ENCODE data around the gene KRTAP1-4. TPM values are rescaled to one million over a fixed set of nuclear protein-coding genes. Genes with fewer than 3 reads are reported as not detected.

The KRTAP1-4 gene
- total RNA-seq, result not detected in 2 replicates

GRCh38 chr17:41029633-41030245, at the start of gene KRTAP1-4:
Gene KRTAP1-4, minus strand, starts transcription at chr17:41030195. Its CDS starts 117 bp downstream, at chr17:41030078.

GRCh38 chr17:41065829-41066624, 36.0 kb upstream of the KRTAP1-4 start, which contains the start of gene KRTAP2-4:
Gene KRTAP2-4, minus strand, starts transcription at chr17:41065879. Its CDS starts 34 bp downstream, at chr17:41065845.

GRCh38 chr17:41060052-41060604, 30.1 kb upstream of the KRTAP1-4 start, which contains the start of gene KRTAP2-3:
Gene KRTAP2-3, minus strand, starts transcription at chr17:41060114. Its CDS starts 64 bp downstream, at chr17:41060050.

GRCh38 chr17:41055130-41055529, 25.1 kb upstream of the KRTAP1-4 start, which contains the start of gene KRTAP2-2:
Gene KRTAP2-2, minus strand, starts transcription at chr17:41055230. Its CDS starts 19 bp downstream, at chr17:41055211.

GRCh38 chr17:41046735-41047465, 16.9 kb upstream of the KRTAP1-4 start, which contains the start of gene KRTAP2-1:
Gene KRTAP2-1, minus strand, starts transcription at chr17:41047316. Its CDS starts 49 bp downstream, at chr17:41047267.

GRCh38 chr17:41040783-41041571, 11.0 kb upstream of the KRTAP1-4 start, which contains the start of gene KRTAP1-1:
Gene KRTAP1-1, minus strand, starts transcription at chr17:41041450. Its CDS starts 53 bp downstream, at chr17:41041397.

GRCh38 chr17:41034346-41034935, 4.4 kb upstream of the KRTAP1-4 start, which contains the start of gene KRTAP1-3:
Gene KRTAP1-3, minus strand, starts transcription at chr17:41034874. Its CDS starts 53 bp downstream, at chr17:41034821.

GRCh38 chr17:41026715-41027471, 3.1 kb downstream of the KRTAP1-4 start, which contains the start of gene KRTAP1-5:
Gene KRTAP1-5, minus strand, starts transcription at chr17:41027208. Its CDS starts 53 bp downstream, at chr17:41027155.

GRCh38 chr17:41008811-41009210, 21.2 kb downstream of the KRTAP1-4 start, which contains the start of gene KRTAP3-1:
Gene KRTAP3-1, minus strand, starts transcription at chr17:41009128. Its CDS starts 54 bp downstream, at chr17:41009074.

GRCh38 chr17:40999563-40999962, 30.4 kb downstream of the KRTAP1-4 start, which contains the start of gene KRTAP3-2:
Gene KRTAP3-2, minus strand, starts transcription at chr17:40999906. Its CDS starts 53 bp downstream, at chr17:40999853.

GRCh38 chr17:40993839-40994238, 36.2 kb downstream of the KRTAP1-4 start, which contains the start of gene KRTAP3-3:
Gene KRTAP3-3, minus strand, starts transcription at chr17:40994164. Its CDS starts 67 bp downstream, at chr17:40994097.

GRCh38 chr17:40984226-40984625, 45.8 kb downstream of the KRTAP1-4 start, which contains the start of gene KRT40:
Gene KRT40, minus strand, starts transcription at chr17:40984326. Its CDS starts 53 bp downstream, at chr17:40984273.

Small RNAs within 50 kb of the gene (small RNA-seq; reads per million reads assigned to genes)
- not detected for gene KRTAP3-4P

Other genes with a start within 250 kb of the KRTAP1-4 start
- gene KRT27, start 247.6 kb downstream of the KRTAP1-4 start, total RNA-seq, result 0.79 TPM in 1 of 2 replicates, not detected in the other
- gene KRT28, start 230.2 kb downstream of the KRTAP1-4 start, total RNA-seq, result not detected in 2 replicates
- 5.1 and 9.8 TPM in 2 replicates for gene KRT10, start 207.6 kb downstream of the KRTAP1-4 start, total RNA-seq
- gene KRT12, start 163.0 kb downstream of the KRTAP1-4 start, total RNA-seq, result not detected in 2 replicates
- gene KRT20, start 145.0 kb downstream of the KRTAP1-4 start, total RNA-seq, result not detected in 2 replicates
- 0.79 and 1.4 TPM in 2 replicates for gene KRT23, start 92.5 kb downstream of the KRTAP1-4 start, total RNA-seq
- not detected in 2 replicates for gene KRT39, start 63.2 kb downstream of the KRTAP1-4 start, total RNA-seq
- not detected in 2 replicates for gene KRT40, start 45.9 kb downstream of the KRTAP1-4 start, total RNA-seq
- not detected in 2 replicates for gene KRTAP3-3, start 36.0 kb downstream of the KRTAP1-4 start, total RNA-seq
- gene KRTAP3-2, start 30.3 kb downstream of the KRTAP1-4 start, total RNA-seq, result not detected in 2 replicates
- not detected in 2 replicates for gene KRTAP3-1, start 21.1 kb downstream of the KRTAP1-4 start, total RNA-seq
- gene KRTAP1-5, start 3.0 kb downstream of the KRTAP1-4 start, total RNA-seq, result not detected in 2 replicates
- gene KRTAP1-3, start 4.7 kb upstream of the KRTAP1-4 start, total RNA-seq, result not detected in 2 replicates
- not detected in 2 replicates for gene KRTAP1-1, start 11.3 kb upstream of the KRTAP1-4 start, total RNA-seq
- gene KRTAP2-1, start 17.1 kb upstream of the KRTAP1-4 start, total RNA-seq, result not detected in 2 replicates
- gene KRTAP2-2, start 25.0 kb upstream of the KRTAP1-4 start, total RNA-seq, result not detected in 2 replicates
- gene KRTAP2-3, start 29.9 kb upstream of the KRTAP1-4 start, total RNA-seq, result 2.3 TPM in 1 of 2 replicates, not detected in the other
- not detected in 2 replicates for gene KRTAP2-4, start 35.7 kb upstream of the KRTAP1-4 start, total RNA-seq
- not detected in 2 replicates for gene KRTAP4-7, start 54.0 kb upstream of the KRTAP1-4 start, total RNA-seq
- not detected in 2 replicates for gene KRTAP4-8, start 67.9 kb upstream of the KRTAP1-4 start, total RNA-seq
- not detected in 2 replicates for gene KRTAP4-16, start 72.0 kb upstream of the KRTAP1-4 start, total RNA-seq
- not detected in 2 replicates for gene KRTAP4-9, start 75.2 kb upstream of the KRTAP1-4 start, total RNA-seq
- gene KRTAP4-11, start 88.2 kb upstream of the KRTAP1-4 start, total RNA-seq, result not detected in 2 replicates
- gene KRTAP4-12, start 94.0 kb upstream of the KRTAP1-4 start, total RNA-seq, result not detected in 2 replicates
- gene KRTAP4-6, start 110.3 kb upstream of the KRTAP1-4 start, total RNA-seq, result not detected in 2 replicates
- gene KRTAP4-5, start 119.6 kb upstream of the KRTAP1-4 start, total RNA-seq, result not detected in 2 replicates
- not detected in 2 replicates for gene KRTAP4-4, start 130.6 kb upstream of the KRTAP1-4 start, total RNA-seq
- not detected in 2 replicates for gene KRTAP4-3, start 138.0 kb upstream of the KRTAP1-4 start, total RNA-seq
- not detected in 2 replicates for gene KRTAP4-2, start 148.0 kb upstream of the KRTAP1-4 start, total RNA-seq
- not detected in 2 replicates for gene KRTAP4-1, start 154.7 kb upstream of the KRTAP1-4 start, total RNA-seq
- gene KRTAP9-1, start 159.7 kb upstream of the KRTAP1-4 start, total RNA-seq, result not detected in 2 replicates
- not detected in 2 replicates for gene KRTAP9-2, start 196.5 kb upstream of the KRTAP1-4 start, total RNA-seq
- gene KRTAP9-3, start 202.3 kb upstream of the KRTAP1-4 start, total RNA-seq, result not detected in 2 replicates
- gene KRTAP9-8, start 207.8 kb upstream of the KRTAP1-4 start, total RNA-seq, result not detected in 2 replicates
- gene KRTAP9-4, start 219.5 kb upstream of the KRTAP1-4 start, total RNA-seq, result not detected in 2 replicates
- not detected in 2 replicates for gene KRTAP9-9, start 225.2 kb upstream of the KRTAP1-4 start, total RNA-seq
- not detected in 2 replicates for gene KRTAP9-6, start 235.2 kb upstream of the KRTAP1-4 start, total RNA-seq
- gene KRTAP9-7, start 245.5 kb upstream of the KRTAP1-4 start, total RNA-seq, result not detected in 2 replicates

All from placental epithelial cell (primary cell).